ENCODE measurements around the gene PRKG1.
"Not testable (repeated sequence)": the region's sequence is repeated elsewhere in the genome, so short reads cannot be mapped to it uniquely, and the experiment has no call there.

The PRKG1 gene

DNA sequence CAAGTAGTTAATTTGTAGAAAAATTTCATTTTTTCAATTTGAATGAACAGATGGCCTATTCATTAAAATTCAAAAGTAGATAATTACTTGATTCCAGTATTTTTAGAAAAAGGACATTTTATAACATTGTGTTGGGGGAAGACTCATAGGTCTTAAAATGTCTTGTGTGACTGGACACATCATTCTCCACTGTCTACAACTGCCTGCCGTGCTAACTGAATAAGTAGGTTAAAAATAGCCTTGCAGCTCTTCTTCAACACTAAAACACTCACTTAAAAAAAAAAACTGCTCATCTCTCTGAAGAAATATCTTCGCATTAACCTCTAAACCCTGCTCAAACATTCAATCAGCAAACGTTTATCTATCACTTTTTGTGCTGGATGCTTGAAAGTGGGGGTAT lies 371.3 kb downstream of the PRKG1 start:
- no peak for DNase-seq

DNA sequence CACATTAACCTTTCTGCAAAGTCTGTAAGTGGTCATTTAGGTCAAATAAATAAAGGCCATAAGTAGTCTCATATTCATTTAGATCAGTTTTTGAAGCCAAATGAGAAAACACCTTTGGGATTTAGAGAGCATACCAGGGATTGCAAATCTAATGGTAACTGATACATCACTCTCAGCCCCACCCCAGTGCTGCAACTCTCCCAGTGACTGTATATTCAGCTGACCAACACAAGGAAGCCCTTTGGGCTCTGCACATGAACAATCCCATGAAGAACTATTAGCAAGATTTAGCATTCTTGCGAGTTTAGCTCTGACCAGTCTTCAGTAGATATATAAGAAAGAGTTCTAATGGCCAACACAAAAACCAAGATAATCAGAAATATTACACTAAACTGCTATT lies 372.8 kb downstream of the PRKG1 start:
- no peak for DNase-seq

DNA sequence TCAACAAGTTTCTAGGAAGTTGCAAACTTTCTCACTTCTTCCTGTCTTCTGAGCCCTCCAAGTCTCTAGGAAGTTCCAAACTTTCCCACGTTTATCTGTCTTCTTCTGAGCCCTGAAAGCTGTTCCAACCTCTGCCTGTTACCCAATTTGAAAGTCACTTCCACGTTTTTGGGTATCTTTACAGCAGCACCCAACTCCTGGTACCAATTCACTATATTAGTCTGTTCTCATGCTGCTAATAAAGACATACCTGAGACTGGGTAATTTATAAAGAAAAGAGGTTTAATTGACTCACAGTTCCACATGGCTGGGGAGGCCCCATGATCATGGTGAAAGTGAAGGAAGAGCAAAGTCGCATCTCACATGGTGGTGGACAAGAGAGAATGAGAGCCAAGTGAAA lies 381.5 kb downstream of the PRKG1 start:
- not testable (repeated sequence) for DNase-seq

GRCh38 chr10:51459476-51459875 lies 385.2 kb downstream of the PRKG1 start:
- no peak for DNase-seq

- DNase-seq: peak; percentile 33
Observed at GRCh38 chr10:51462076-51462779, 387.9 kb downstream of the PRKG1 start.

DNA sequence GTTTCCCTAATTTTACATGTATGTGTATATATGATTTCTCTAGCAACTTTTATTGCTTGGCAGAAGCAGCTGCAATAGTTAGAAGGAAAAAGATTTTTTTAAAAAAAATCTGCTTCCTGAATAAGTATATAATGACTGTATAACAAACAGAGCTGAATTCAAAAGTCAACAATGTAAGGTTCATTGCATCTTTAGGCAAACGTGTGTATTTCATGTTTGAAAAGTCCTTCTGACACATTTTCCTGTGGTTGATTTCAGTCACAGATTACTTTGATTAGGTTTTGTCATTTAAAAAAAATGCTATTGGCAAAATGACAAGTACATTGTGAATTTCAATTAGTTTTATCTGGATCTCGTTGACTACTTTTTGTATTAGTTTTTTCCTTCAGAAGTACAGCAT lies 394.1 kb downstream of the PRKG1 start:
- peak; percentile 34 for DNase-seq

- DNase-seq: no peak
Observed at GRCh38 chr10:51469686-51470085, 395.4 kb downstream of the PRKG1 start.

- no peak for DNase-seq
Observed at GRCh38 chr10:51471271-51471670, 397.0 kb downstream of the PRKG1 start.

GRCh38 chr10:51472154-51472553 lies 397.9 kb downstream of the PRKG1 start:
- no peak for DNase-seq

- no peak for DNase-seq
Observed at GRCh38 chr10:51479711-51480110, 405.4 kb downstream of the PRKG1 start.

- no peak for DNase-seq
Observed at GRCh38 chr10:51485668-51486067, 411.4 kb downstream of the PRKG1 start.

DNA sequence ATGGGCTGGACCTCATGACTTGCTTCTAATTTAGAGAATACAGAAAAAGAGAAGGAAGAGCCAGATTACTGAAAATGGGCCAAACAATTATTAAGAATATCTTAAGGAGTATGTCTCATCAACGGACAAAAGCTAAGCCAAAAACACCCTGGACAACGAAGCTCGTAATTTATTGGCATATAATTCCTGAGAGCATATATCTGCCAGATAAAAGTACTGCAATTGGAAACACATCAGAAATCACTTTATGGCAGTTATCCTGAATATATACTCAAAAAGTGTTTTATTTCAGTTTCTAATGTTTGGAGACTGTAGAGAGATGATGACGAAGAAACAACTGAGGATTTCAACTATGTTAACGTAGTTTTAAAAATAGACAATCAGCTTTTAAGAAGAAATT lies 413.3 kb downstream of the PRKG1 start:
- no peak for DNase-seq

GRCh38 chr10:51488766-51489408 lies 414.6 kb downstream of the PRKG1 start:
- no peak for DNase-seq

DNA sequence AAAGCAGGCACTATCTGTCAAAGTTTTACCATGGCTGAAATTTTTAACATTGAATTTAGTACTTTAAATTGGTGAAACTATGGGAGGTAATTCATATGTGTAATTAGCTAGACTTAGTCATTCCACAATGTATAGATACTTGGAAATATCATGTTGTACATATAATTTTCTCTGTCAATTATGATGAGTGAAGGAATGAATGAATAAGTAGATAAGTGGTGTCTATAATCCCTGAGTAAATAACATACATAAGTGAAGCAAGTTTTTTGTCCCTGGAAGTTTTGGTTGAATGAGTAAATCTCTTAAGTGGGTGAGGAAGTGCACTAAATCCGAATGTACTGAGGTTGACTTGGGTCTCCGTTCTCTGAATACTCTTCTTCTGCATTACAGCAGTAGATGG lies 424.1 kb downstream of the PRKG1 start:
- DNase-seq: no peak

GRCh38 chr10:51501396-51501795 lies 427.1 kb downstream of the PRKG1 start:
- peak; percentile 4 for DNase-seq

GRCh38 chr10:51502124-51502523 lies 427.8 kb downstream of the PRKG1 start:
- no peak for DNase-seq

GRCh38 chr10:51503378-51503777 lies 429.1 kb downstream of the PRKG1 start:
- no peak for DNase-seq

- DNase-seq: no peak
Observed at GRCh38 chr10:51507476-51507875, 433.2 kb downstream of the PRKG1 start.

DNA sequence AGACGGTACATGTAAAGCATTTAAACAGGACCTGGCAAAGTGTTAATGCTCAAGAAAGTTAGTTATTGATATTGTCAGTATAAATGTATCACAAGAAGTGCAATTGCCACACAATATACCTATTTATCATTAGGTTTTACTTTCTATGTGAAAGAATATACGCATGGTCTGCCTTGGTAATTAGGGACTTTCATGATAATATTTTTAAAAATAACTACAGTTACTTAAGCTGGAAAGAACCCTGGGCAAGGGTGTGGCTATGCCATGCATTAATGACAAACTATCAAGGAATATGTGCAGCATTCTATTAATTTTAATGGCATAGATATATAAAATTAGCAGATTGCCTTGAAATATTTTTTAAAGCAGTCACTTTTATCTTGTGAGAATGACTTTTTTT lies 433.9 kb downstream of the PRKG1 start:
- DNase-seq: no peak

GRCh38 chr10:51510231-51510630 lies 435.9 kb downstream of the PRKG1 start:
- peak; percentile 21 for DNase-seq

GRCh38 chr10:51521605-51522004 lies 447.3 kb downstream of the PRKG1 start:
- DNase-seq: no peak

DNA sequence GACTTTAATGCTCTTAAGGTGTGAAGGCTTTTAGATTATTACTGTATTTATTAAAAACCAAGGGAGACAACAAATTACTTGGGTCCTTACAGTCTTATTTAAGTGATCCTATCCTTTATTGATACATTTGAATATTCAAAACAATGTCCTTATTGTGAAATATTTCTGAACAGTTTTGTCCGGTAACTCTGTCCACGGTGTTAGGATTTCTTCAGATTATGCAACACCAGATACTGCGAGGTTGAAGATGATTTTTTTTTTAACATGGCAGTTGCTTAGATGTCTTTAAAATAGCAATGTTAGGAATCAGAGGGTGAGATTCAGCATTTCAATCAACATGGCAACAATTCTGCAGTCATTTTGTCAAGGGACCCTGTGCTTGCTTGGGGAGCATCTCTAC lies 448.6 kb downstream of the PRKG1 start:
- DNase-seq: no peak

- DNase-seq: no peak
Observed at GRCh38 chr10:51523440-51523839, 449.2 kb downstream of the PRKG1 start.

DNA sequence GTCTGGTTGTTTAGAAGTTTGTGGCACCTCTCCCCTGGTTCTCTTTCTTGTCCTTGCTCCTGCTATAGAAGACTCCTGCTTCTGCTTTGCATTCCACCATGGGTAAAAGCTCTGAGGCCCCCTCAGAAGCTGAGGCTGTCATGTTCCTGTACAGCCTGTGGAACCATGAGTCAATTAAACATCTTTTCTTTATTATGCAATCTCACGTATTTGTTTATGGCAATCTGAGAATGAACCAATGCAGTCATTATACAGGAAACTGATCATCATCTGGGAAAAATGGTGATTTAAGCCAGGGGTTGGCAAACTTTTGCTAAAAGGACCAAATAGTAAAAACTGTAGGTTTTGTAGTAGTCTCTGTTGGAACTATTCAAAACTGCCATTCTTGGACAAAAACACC lies 449.8 kb downstream of the PRKG1 start:
- peak; percentile 57 for DNase-seq

Measured in fibroblast of skin of right quadriceps (primary cell).